ENCODE measurements around the gene ZNF571. TPM values are rescaled to one million over a fixed set of nuclear protein-coding genes. Genes with fewer than 3 reads are reported as not detected.

ZNF571 gene
- total RNA-seq (2022; extraction: Qiagen RNA extraction): 0.75 to 2.5 TPM (median 1.3 TPM) in 5 replicates

DNA sequence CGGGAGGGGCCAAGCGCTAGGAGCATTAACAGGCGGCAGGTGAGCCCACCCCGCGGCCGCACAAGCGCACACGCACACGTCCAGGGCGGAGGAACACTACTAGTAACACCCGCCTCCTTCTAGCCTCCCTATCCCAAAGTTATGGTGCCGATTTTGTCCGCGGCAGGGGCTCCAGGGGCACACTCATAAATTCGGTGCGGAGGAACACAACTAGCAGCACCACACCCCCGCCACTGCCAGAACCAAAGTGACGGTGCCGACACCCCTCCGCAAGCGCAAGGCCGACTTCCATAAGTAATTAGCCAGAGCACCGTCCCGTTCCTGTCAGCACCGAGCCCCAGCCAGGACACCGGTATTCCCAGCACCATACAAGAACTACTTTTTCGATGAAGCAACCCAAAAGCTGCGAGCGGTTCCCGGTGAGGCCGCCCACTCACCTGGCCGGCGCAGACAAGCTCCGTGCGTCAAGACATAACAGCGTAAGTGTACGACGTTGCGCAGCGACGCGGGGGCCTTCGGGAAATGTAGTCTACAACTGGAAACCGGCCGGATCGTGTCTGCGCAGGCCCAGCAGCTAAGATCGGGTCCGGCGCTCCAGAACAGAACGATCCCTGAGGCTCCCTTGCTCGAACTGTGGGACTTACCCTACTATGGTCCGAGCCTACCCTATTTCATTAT, at the start of gene ZNF571, which contains the start of gene ZNF540:
Gene ZNF571 (minus strand): TSS at position 489 of the 678 bp plus-strand sequence. CDS start 8,116 bp downstream, outside the sequence.
Gene ZNF540 (plus strand): TSS at position 573 of the 678 bp plus-strand sequence. CDS start 3,572 bp downstream, outside the sequence.

Other genes starting within 250 kb of the ZNF571 start
- gene ZNF527, start 223.7 kb downstream of the ZNF571 start, total RNA-seq (2022; extraction: Qiagen RNA extraction): 2.6 to 4.8 TPM (median 3.1 TPM) in 5 replicates
- 4.6 to 5.8 TPM (median 5.1 TPM) in 5 replicates for gene ZNF569, start 127.3 kb downstream of the ZNF571 start, total RNA-seq (2022; extraction: Qiagen RNA extraction)
- 2.2 to 4.7 TPM (median 3.1 TPM) in 5 replicates for gene ZNF570, start 125.4 kb downstream of the ZNF571 start, total RNA-seq (2022; extraction: Qiagen RNA extraction)
- gene ZNF793, start 87.9 kb downstream of the ZNF571 start, total RNA-seq (2022; extraction: Qiagen RNA extraction): 0.05 TPM in 2 of 5 replicates, not detected in the others
- 0.06 to 0.17 TPM (median 0.16 TPM) in 4 of 5 replicates, not detected in the other for gene ZNF540, start 84 bp upstream of the ZNF571 start, total RNA-seq (2022; extraction: Qiagen RNA extraction)
- gene ZFP30, start 60.7 kb upstream of the ZNF571 start, total RNA-seq (2022; extraction: Qiagen RNA extraction): 6.2 to 8.4 TPM (median 7.1 TPM) in 5 replicates
- 4.2 to 5.6 TPM (median 5.4 TPM) in 5 replicates for gene ZNF607, start 125.0 kb upstream of the ZNF571 start, total RNA-seq (2022; extraction: Qiagen RNA extraction)
- gene ZNF573, start 184.8 kb upstream of the ZNF571 start, total RNA-seq (2022; extraction: Qiagen RNA extraction): 1.2 to 2.8 TPM (median 2.3 TPM) in 5 replicates